ENCODE measurements around the gene SNX2.

SNX2 gene

GRCh38 chr5:122774519-122774860 lies 390 bp upstream of the SNX2 start:
- DNase-seq, result no peak

GRCh38 chr5:122775550-122776542 lies 966 bp downstream of the SNX2 start:
- peak; percentile 15 to 25 for DNase-seq

GRCh38 chr5:122778157-122778556 lies 3.3 kb downstream of the SNX2 start:
- no peak for DNase-seq

GRCh38 chr5:122779451-122779850 lies 4.6 kb downstream of the SNX2 start:
- DNase-seq, result no peak

- no peak for DNase-seq
Measured at GRCh38 chr5:122780296-122780695, 5.4 kb downstream of the SNX2 start.

GRCh38 chr5:122781465-122781864 lies 6.6 kb downstream of the SNX2 start:
- DNase-seq, result no peak

GRCh38 chr5:122785294-122785693 lies 10.4 kb downstream of the SNX2 start:
- DNase-seq, result no peak

- DNase-seq, result no peak
Measured at GRCh38 chr5:122788371-122788770, 13.5 kb downstream of the SNX2 start.

GRCh38 chr5:122788996-122789395 lies 14.1 kb downstream of the SNX2 start:
- no peak for DNase-seq

- DNase-seq, result no peak
Measured at GRCh38 chr5:122789461-122790171, 14.7 kb downstream of the SNX2 start.

- DNase-seq, result no peak
Measured at GRCh38 chr5:122790354-122791103, 15.6 kb downstream of the SNX2 start.

- no peak for DNase-seq
Measured at GRCh38 chr5:122805481-122805880, 30.6 kb downstream of the SNX2 start.

GRCh38 chr5:122810405-122810804 lies 35.5 kb downstream of the SNX2 start:
- DNase-seq, result no peak

GRCh38 chr5:122815218-122815767 lies 40.4 kb downstream of the SNX2 start:
- DNase-seq, result no peak

GRCh38 chr5:122816756-122817155 lies 41.9 kb downstream of the SNX2 start:
- DNase-seq, result no peak

GRCh38 chr5:122831984-122832383 lies 57.1 kb downstream of the SNX2 start:
- DNase-seq, result no peak

GRCh38 chr5:122835681-122836080 lies 60.8 kb downstream of the SNX2 start:
- no peak for DNase-seq

GRCh38 chr5:122836947-122837346 lies 62.1 kb downstream of the SNX2 start:
- no peak for DNase-seq

- no peak for DNase-seq
Measured at GRCh38 chr5:122839731-122840130, 64.9 kb downstream of the SNX2 start.

GRCh38 chr5:122842016-122842580 lies 67.2 kb downstream of the SNX2 start:
- DNase-seq, result no peak

GRCh38 chr5:122844136-122844909 lies 69.4 kb downstream of the SNX2 start:
- peak in 1 of 2 donors; percentile 10 for DNase-seq

- DNase-seq, result no peak
Measured at GRCh38 chr5:122844910-122845228, 70.0 kb downstream of the SNX2 start.

All from CD4-positive, alpha-beta T cell treated with Interferon alpha-2 for 1 hour (primary cell).